ENCODE results near the gene DDB1. TPM values are rescaled to one million over a fixed set of nuclear protein-coding genes. Genes with fewer than 3 reads are reported as not detected.

The DDB1 gene
- total RNA-seq, 1 donor from 2014 or later, result 228 TPM

GRCh38 chr11:61364012-61364675, 31.2 kb upstream of the DDB1 start:
- no peak for DNase-seq (ENCODE audit: low read depth)
- H3K36me3 ChIP-seq (ENCODE audit: control insufficient read depth, insufficient read depth, low read length), result peaks cover 18% of the 10 kb centered on the region
- no peak for FAIRE-seq
- no peak overlapping the region for H3K4me3 ChIP-seq (ENCODE audit: low read depth, low read length)
- H3K27me3 ChIP-seq (ENCODE audit: control insufficient read depth, insufficient read depth, low read length), result no peaks in the 10 kb centered on the region
- TF ChIP-seq, protein P1, sequence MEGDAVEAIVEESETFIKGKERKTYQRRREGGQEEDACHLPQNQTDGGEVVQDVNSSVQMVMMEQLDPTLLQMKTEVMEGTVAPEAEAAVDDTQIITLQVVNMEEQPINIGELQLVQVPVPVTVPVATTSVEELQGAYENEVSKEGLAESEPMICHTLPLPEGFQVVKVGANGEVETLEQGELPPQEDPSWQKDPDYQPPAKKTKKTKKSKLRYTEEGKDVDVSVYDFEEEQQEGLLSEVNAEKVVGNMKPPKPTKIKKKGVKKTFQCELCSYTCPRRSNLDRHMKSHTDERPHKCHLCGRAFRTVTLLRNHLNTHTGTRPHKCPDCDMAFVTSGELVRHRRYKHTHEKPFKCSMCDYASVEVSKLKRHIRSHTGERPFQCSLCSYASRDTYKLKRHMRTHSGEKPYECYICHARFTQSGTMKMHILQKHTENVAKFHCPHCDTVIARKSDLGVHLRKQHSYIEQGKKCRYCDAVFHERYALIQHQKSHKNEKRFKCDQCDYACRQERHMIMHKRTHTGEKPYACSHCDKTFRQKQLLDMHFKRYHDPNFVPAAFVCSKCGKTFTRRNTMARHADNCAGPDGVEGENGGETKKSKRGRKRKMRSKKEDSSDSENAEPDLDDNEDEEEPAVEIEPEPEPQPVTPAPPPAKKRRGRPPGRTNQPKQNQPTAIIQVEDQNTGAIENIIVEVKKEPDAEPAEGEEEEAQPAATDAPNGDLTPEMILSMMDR (IDR thresholded peaks at IDR 0.05; ENCODE audit: insufficient read depth, low read length, severe bottlenecking), result no peak

GRCh38 chr11:61362542-61362875, 29.6 kb upstream of the DDB1 start:
- Histone ChIP-seq H3K27me3 (ENCODE audit: control insufficient read depth, insufficient read depth, low read length) (no peaks in the 10 kb centered on the region), H3K4me3 (ENCODE audit: low read depth, low read length) (peak overlapping the region; percentile 91), H3K36me3 (ENCODE audit: control insufficient read depth, insufficient read depth, low read length) (peaks cover 10% of the 10 kb centered on the region)
- DNase-seq (ENCODE audit: low read depth) (no peak), FAIRE-seq (no peak)
- TF ChIP-seq, protein P1 (IDR thresholded peaks at IDR 0.05; ENCODE audit: insufficient read depth, low read length, severe bottlenecking), result no peak

DNA sequence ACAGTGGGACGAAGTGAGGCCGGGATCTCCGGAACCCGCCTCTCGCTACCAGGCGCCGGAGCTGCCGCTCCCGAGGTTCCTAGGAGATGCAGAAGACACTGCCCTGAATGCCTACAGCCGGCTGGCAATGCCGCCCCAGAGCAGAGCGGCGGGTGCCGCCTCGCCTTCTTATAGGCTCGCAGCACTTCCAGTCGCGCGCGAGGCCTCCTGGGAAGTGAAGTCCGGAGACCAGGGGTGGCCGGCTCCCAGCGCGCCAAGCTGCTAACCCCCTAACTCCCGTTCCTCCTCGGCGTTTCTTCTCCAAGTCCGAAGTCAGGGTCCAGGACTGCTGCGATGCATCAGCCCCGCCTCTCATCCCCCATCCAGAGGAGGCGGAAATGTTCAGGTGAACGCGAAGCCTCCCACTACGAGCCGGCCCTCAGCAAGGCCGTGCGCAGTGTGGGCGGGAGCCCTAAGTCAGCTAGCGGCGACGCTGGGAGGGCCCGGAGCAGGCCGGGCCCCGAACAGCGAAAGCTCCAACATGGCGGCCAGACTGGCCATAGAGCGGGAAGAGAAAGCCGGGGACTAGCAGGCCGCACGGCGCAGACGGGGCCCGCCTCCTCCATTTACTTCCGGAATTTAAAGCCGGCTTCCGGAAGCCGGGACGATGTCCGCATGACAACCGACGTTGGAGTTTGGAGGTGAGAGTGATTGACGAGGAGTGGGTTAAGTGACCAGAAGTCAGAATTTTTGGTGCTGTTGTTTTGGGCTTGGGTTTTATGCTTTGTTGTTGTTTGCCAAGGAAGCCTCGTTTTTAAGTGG, 29.0 kb upstream of the DDB1 start, which contains the start of the genes CYB561A3 and TMEM138:
TSS of gene CYB561A3 (minus strand) at position 142 of the 801 bp plus-strand sequence. CDS start 5,169 bp downstream, outside the sequence.
TSS of gene TMEM138 (plus strand) at position 634 of the 801 bp plus-strand sequence. CDS start 2,017 bp downstream, outside the sequence.
- FAIRE-seq (no peak), DNase-seq (ENCODE audit: low read depth) (peak; percentile 89)
- H3K36me3 ChIP-seq (ENCODE audit: control insufficient read depth, insufficient read depth, low read length), result peaks cover 10% of the 10 kb centered on the region
- TF ChIP-seq, protein P1 (IDR thresholded peaks at IDR 0.05; ENCODE audit: insufficient read depth, low read length, severe bottlenecking), result no peak
- no peaks in the 10 kb centered on the region for H3K27me3 ChIP-seq (ENCODE audit: control insufficient read depth, insufficient read depth, low read length)
- H3K4me3 ChIP-seq (ENCODE audit: low read depth, low read length), result peak within 1 kb of the TSS; percentile 91

DNA sequence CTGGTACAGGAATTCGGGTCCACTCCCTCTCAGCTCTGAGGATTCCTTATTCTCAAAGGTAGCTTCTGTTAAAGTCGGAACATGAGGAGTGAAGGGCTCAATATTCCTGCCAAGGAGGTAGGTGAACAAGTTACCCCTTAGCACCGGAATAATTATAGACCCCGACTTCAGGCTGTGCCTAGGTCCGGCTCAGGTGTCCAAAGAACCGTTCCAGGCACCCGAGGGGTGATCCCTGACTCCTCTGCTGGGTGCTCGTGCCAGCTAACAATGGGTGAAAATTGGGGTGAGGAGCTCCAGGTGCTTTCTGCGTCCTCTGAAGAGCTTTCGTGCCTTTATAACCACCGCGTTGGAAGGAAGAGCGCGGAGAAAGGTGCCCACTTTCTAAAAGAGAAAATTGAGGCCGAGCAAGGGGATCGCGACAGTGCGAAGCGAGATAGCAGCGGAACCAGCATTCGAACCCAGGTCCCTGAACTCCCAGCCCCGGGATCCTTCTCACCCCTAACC, 28.4 kb upstream of the DDB1 start:
- Histone ChIP-seq H3K4me3 (ENCODE audit: low read depth, low read length) (peak overlapping the region; percentile 91), H3K27me3 (ENCODE audit: control insufficient read depth, insufficient read depth, low read length) (no peaks in the 10 kb centered on the region), H3K36me3 (ENCODE audit: control insufficient read depth, insufficient read depth, low read length) (peaks cover 11% of the 10 kb centered on the region)
- TF ChIP-seq, protein P1 (IDR thresholded peaks at IDR 0.05; ENCODE audit: insufficient read depth, low read length, severe bottlenecking), result no peak
- no peak for FAIRE-seq
- DNase-seq (ENCODE audit: low read depth), result no peak

- Histone ChIP-seq H3K36me3 (ENCODE audit: control insufficient read depth, insufficient read depth, low read length) (peaks cover 11% of the 10 kb centered on the region), H3K27me3 (ENCODE audit: control insufficient read depth, insufficient read depth, low read length) (no peaks in the 10 kb centered on the region), H3K4me3 (ENCODE audit: low read depth, low read length) (no peak overlapping the region)
- FAIRE-seq (no peak), DNase-seq (ENCODE audit: low read depth) (no peak)
- TF ChIP-seq, protein P1 (IDR thresholded peaks at IDR 0.05; ENCODE audit: insufficient read depth, low read length, severe bottlenecking), result no peak
These were observed 26.6 kb upstream of the DDB1 start for GRCh38 chr11:61359516-61359915.
